NCI-H146 treated with DMSO at 0.1 percent for 48 hours (cell line): ENCODE data around the gene ZDHHC11B.
A peak's percentile ranks its signal among the peaks of the same experiment; 100 is the strongest.
"Not testable (repeated sequence)": the region's sequence is repeated elsewhere in the genome, so short reads cannot be mapped to it uniquely, and the experiment has no call there.

Experiments used
- DNase-seq: peaks from one replicate; lab custom pipeline; 2025; ENCODE audit not compliant: unreplicated experiment; lab: John Stamatoyannopoulos, UW

The ZDHHC11B gene

GRCh38 chr5:723865-724264 is 60.7 kb downstream of the ZDHHC11B start:
- not testable (repeated sequence) for DNase-seq

- DNase-seq, result not testable (repeated sequence)
Measured at GRCh38 chr5:723309-723708, 61.2 kb downstream of the ZDHHC11B start.

- DNase-seq, result not testable (repeated sequence)
Measured at GRCh38 chr5:719379-719778, 65.2 kb downstream of the ZDHHC11B start.

- no peak for DNase-seq
Measured at GRCh38 chr5:717143-717542, 67.4 kb downstream of the ZDHHC11B start.

GRCh38 chr5:716740-717139 is 67.8 kb downstream of the ZDHHC11B start:
- not testable (repeated sequence) for DNase-seq

- DNase-seq, result not testable (repeated sequence)
Measured at GRCh38 chr5:715636-716035, 68.9 kb downstream of the ZDHHC11B start.

GRCh38 chr5:714215-715118 is 70.1 kb downstream of the ZDHHC11B start:
- not testable (repeated sequence) for DNase-seq

GRCh38 chr5:713686-714085 is 70.8 kb downstream of the ZDHHC11B start:
- not testable (repeated sequence) for DNase-seq

- not testable (repeated sequence) for DNase-seq
Measured at GRCh38 chr5:708848-709517, 75.5 kb downstream of the ZDHHC11B start.

- DNase-seq, result not testable (repeated sequence)
Measured at GRCh38 chr5:708374-708773, 76.2 kb downstream of the ZDHHC11B start.

GRCh38 chr5:706127-706526 is 78.4 kb downstream of the ZDHHC11B start:
- not testable (repeated sequence) for DNase-seq

- DNase-seq, result not testable (repeated sequence)
Measured at GRCh38 chr5:696753-697702, 87.5 kb downstream of the ZDHHC11B start.

GRCh38 chr5:696191-696590 is 88.3 kb downstream of the ZDHHC11B start:
- not testable (repeated sequence) for DNase-seq

- DNase-seq, result not testable (repeated sequence)
Measured at GRCh38 chr5:695475-695874, 89.1 kb downstream of the ZDHHC11B start.

- DNase-seq, result not testable (repeated sequence)
Measured at GRCh38 chr5:694042-694431, 90.5 kb downstream of the ZDHHC11B start.

GRCh38 chr5:693271-694041 is 91.1 kb downstream of the ZDHHC11B start, which contains the start of gene TPPP:
Gene TPPP, minus strand, starts transcription at chr5:693352. Its CDS starts 15,292 bp downstream, at chr5:678060.
- peak; percentile 7 for DNase-seq

GRCh38 chr5:692529-693041 is 91.9 kb downstream of the ZDHHC11B start:
- DNase-seq, result not testable (repeated sequence)

GRCh38 chr5:691817-692528 is 92.6 kb downstream of the ZDHHC11B start:
- DNase-seq, result no peak

GRCh38 chr5:691049-691448 is 93.5 kb downstream of the ZDHHC11B start:
- not testable (repeated sequence) for DNase-seq
